OCI-LY3 (cell line): ENCODE data around the gene GUCY1A1.

Experiments
- H2AFZ ChIP-seq: fragments of 200-600, 300-600 bp; shearing (Covaris generic); 2 replicates; pipeline ENCODE4 v1.6.0; 2014; ENCODE audit warnings: antibody characterized with exemption, low read depth, low read length
- H3K27ac ChIP-seq: fragments of 200-600, 300-600 bp; sonication (generic); 2 replicates; pipeline ENCODE4 v1.5.1; 2014; ENCODE audit warnings: mild to moderate bottlenecking, low read length, moderate library complexity, mixed read lengths
- H3K27me3 ChIP-seq: fragments of 200-600, 300-600 bp; sonication (generic); 2 replicates; pipeline ENCODE4 v1.6.1; 2014; ENCODE audit warnings: low read depth, low read length, mixed read lengths
- H3K36me3 ChIP-seq: fragments of 200-600, 300-600 bp; sonication (generic); replicated peaks from 2 replicates; pipeline ENCODE3; 2014; ENCODE audit warnings: low read depth, low read length, mixed read lengths
- H3K4me1 ChIP-seq: fragments of 300-600, 200-600 bp; sonication (generic); 2 replicates; pipeline ENCODE4 v1.6.1; 2014; ENCODE audit warnings: low read length, mixed read lengths
- H3K4me2 ChIP-seq: fragments of 200-600, 300-600 bp; sonication (generic); 2 replicates; pipeline ENCODE4 v1.6.1; 2014; ENCODE audit warnings: low read length, mixed read lengths
- H3K4me3 ChIP-seq: fragments of 300-600, 200-600 bp; sonication (generic); 2 replicates; pipeline ENCODE4 v1.5.1; 2014; ENCODE audit warnings: antibody characterized with exemption, mild to moderate bottlenecking, low read length, moderate library complexity
- H3K79me2 ChIP-seq: fragments of 300-600, 200-600 bp; shearing (Covaris generic); 2 replicates; pipeline ENCODE4 v1.6.1; 2014; ENCODE audit warnings: mild to moderate bottlenecking, low read length, mixed read lengths
- H3K9ac ChIP-seq: fragments of 300-600, 200-600 bp; shearing (Covaris generic); 2 replicates; pipeline ENCODE4 v1.6.0; 2014; ENCODE audit warnings: mild to moderate bottlenecking, low read length, moderate library complexity
- H3K9me3 ChIP-seq: fragments of 200-600, 300-600 bp; shearing (Covaris generic); 2 replicates; pipeline ENCODE4 v1.6.1; 2014; ENCODE audit warnings: low read length, mixed read lengths; ENCODE audit not compliant: insufficient read depth
- H4K20me1 ChIP-seq: fragments of 200-600, 300-600 bp; sonication (generic); 2 replicates; pipeline ENCODE4 v1.6.1; 2016; ENCODE audit warnings: low read length, mixed read lengths; ENCODE audit not compliant: insufficient read depth
- CTCF ChIP-seq: fragments of 200-600, 300-600 bp; sonication (generic); IDR thresholded peaks from 2 replicates; pipeline ENCODE4 v1.5.1; 2014; ENCODE audit warnings: antibody characterized with exemption, low read length, low read depth
- EZH2phosphoT487 ChIP-seq: fragments of 200-600 bp; shearing (Covaris generic); IDR thresholded peaks from 2 replicates; pipeline ENCODE4 v1.6.1; 2018; ENCODE audit warnings: antibody characterized with exemption, mixed run types, low read depth

Gene GUCY1A1

GRCh38 chr4:155660436-155660835 is 6.2 kb upstream of the GUCY1A1 start:
- no peaks in the 10 kb centered on the region for H4K20me1 ChIP-seq
- no peaks in the 10 kb centered on the region for H3K36me3 ChIP-seq
- peaks cover 3% of the 10 kb centered on the region; the same call in 1 of the 2 replicates for H3K9me3 ChIP-seq
- H3K4me1 ChIP-seq = no peaks in the 10 kb centered on the region
- H3K27ac ChIP-seq = no peak overlapping the region
- no peak overlapping the region for H3K4me2 ChIP-seq
- no peaks in the 10 kb centered on the region for H3K27me3 ChIP-seq
- no peak overlapping the region for H3K9ac ChIP-seq
- no peak overlapping the region for H2AFZ ChIP-seq
- H3K4me3 ChIP-seq = no peak overlapping the region
- no peak for TF ChIP-seq CTCF
- no peak for TF ChIP-seq EZH2phosphoT487
- H3K79me2 ChIP-seq = no peaks in the 10 kb centered on the region

- H3K4me3 ChIP-seq = no peak overlapping the region
- H3K4me1 ChIP-seq = no peaks in the 10 kb centered on the region
- H3K36me3 ChIP-seq = no peaks in the 10 kb centered on the region
- no peaks in the 10 kb centered on the region for H3K9me3 ChIP-seq
- no peaks in the 10 kb centered on the region for H3K79me2 ChIP-seq
- no peak overlapping the region for H2AFZ ChIP-seq
- TF ChIP-seq CTCF = no peak
- no peak for TF ChIP-seq EZH2phosphoT487
- H3K27me3 ChIP-seq = no peaks in the 10 kb centered on the region
- no peak overlapping the region for H3K4me2 ChIP-seq
- H3K27ac ChIP-seq = no peak overlapping the region
- no peaks in the 10 kb centered on the region for H4K20me1 ChIP-seq
- no peak overlapping the region for H3K9ac ChIP-seq
Observed at GRCh38 chr4:155665054-155665453, 1.6 kb upstream of the GUCY1A1 start.

DNA sequence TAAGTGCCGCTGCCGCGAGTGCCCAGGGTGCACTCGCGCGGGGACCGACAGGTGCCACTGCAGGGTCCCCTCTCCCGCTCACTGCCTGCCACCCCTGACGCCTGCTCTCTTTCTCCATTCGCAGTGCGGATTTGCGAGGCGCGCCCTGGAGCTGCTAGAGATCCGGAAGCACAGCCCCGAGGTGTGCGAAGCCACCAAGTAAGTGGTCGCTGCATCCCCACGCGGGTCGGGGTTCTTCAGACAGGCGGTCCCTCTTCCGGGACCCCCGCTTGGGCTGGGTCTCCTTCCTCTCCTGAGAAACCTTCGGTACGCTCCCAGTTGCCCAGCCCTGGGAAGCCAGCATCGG is 547 bp downstream of the GUCY1A1 start:
- Histone ChIP-seq H3K4me2 (no peak overlapping the region), H3K4me3 (no peak overlapping the region)

More for the DNA sequence above, 547 bp downstream of the GUCY1A1 start:
- Histone ChIP-seq H3K27ac (no peak overlapping the region), H3K36me3 (no peaks in the 10 kb centered on the region), H3K79me2 (no peaks in the 10 kb centered on the region), H4K20me1 (no peaks in the 10 kb centered on the region), H3K9ac (no peak overlapping the region), H2AFZ (no peak overlapping the region), H3K27me3 (no peaks in the 10 kb centered on the region), H3K9me3 (no peaks in the 10 kb centered on the region), H3K4me1 (no peaks in the 10 kb centered on the region)
- no peak for TF ChIP-seq CTCF
- TF ChIP-seq EZH2phosphoT487 = no peak
